Stimulated activated naive CD8-positive, alpha-beta T cell treated with anti-CD3 and anti-CD28 coated beads, Interleukin-15, amount 100 ng/mL, for 72 hours (primary cell): ENCODE results near the gene F2RL1.
"Not testable (repeated sequence)": the region's sequence is repeated elsewhere in the genome, so short reads cannot be mapped to it uniquely, and the experiment has no call there.

Experiments used
- ATAC-seq: fragments of 150-1000 bp; cut with Tn5 transposase; 2 replicates; pipeline ENCODE4 v1.10.0; 2021; ENCODE audit warnings: mild to moderate bottlenecking, moderate library complexity
- DNase-seq, 2 donors: peaks; one replicate each; pipeline ENCODE4 v3.0.0; 2021 to 2022
- H3K27ac Mint-ChIP-seq, 2 donors: one replicate each; pipeline ENCODE4 v1.8.0; 2022; ENCODE audit warnings: mild to moderate bottlenecking in 2 of 2, mixed read lengths in 2 of 2, moderate library complexity in 2 of 2
- H3K27me3 Mint-ChIP-seq: one replicate; pipeline ENCODE4 v1.8.0; 2022; ENCODE audit warnings: mixed read lengths
- H3K4me1 Mint-ChIP-seq: one replicate; pipeline ENCODE4 v1.8.0; 2022; ENCODE audit warnings: mild to moderate bottlenecking, mixed read lengths
- H3K4me3 Mint-ChIP-seq, 2 donors: one replicate each; pipeline ENCODE4 v1.8.0; 2022; ENCODE audit warnings: mild to moderate bottlenecking in 2 of 2, mixed read lengths in 2 of 2, moderate library complexity in 1 of 2
- H3K9me3 Mint-ChIP-seq, 2 donors: one replicate each; pipeline ENCODE4 v1.8.0; 2022; ENCODE audit warnings: mixed read lengths in 2 of 2

Gene F2RL1

GRCh38 chr5:76854644-76855043 is 35.8 kb downstream of the F2RL1 start:
- Mint-ChIP-seq H3K9me3 (peaks cover 8 to 13% of the 10 kb centered on the region in 2 donors), H3K4me1 (peaks cover 32% of the 10 kb centered on the region), H3K4me3 (no peak overlapping the region), H3K27ac (no peak overlapping the region), H3K27me3 (no peaks in the 10 kb centered on the region)
- DNase-seq = no peak
- no peak for ATAC-seq

GRCh38 chr5:76855501-76855900 is 36.7 kb downstream of the F2RL1 start:
- not testable (repeated sequence) for ATAC-seq, H3K4me3 Mint-ChIP-seq, DNase-seq, H3K27me3 Mint-ChIP-seq
- peak overlapping the region in 1 of 2 donors; percentile 79 for H3K27ac Mint-ChIP-seq
- peaks cover 8 to 13% of the 10 kb centered on the region in 2 donors for H3K9me3 Mint-ChIP-seq
- peaks cover 23% of the 10 kb centered on the region for H3K4me1 Mint-ChIP-seq

GRCh38 chr5:76855961-76856360 is 37.1 kb downstream of the F2RL1 start:
- Mint-ChIP-seq H3K27me3 (no peaks in the 10 kb centered on the region), H3K4me3 (peak overlapping the region; percentile 32 to 42), H3K9me3 (peaks cover 8 to 13% of the 10 kb centered on the region in 2 donors), H3K27ac (peak overlapping the region; percentile 71 to 79), H3K4me1 (peaks cover 19% of the 10 kb centered on the region)
- DNase-seq (peak; percentile 12 to 36), ATAC-seq (peak; percentile 85)

GRCh38 chr5:76856800-76857199 is 38.0 kb downstream of the F2RL1 start:
- ATAC-seq, H3K4me3 Mint-ChIP-seq, DNase-seq, H3K27me3 Mint-ChIP-seq: not testable (repeated sequence)
- peaks cover 18% of the 10 kb centered on the region for H3K4me1 Mint-ChIP-seq
- H3K27ac Mint-ChIP-seq = peak overlapping the region in 1 of 2 donors; percentile 16
- H3K9me3 Mint-ChIP-seq = peaks cover 8 to 13% of the 10 kb centered on the region in 2 donors

- H3K27ac Mint-ChIP-seq = peak overlapping the region in 1 of 2 donors; percentile 52
- peaks cover 18% of the 10 kb centered on the region for H3K4me1 Mint-ChIP-seq
- no peaks in the 10 kb centered on the region for H3K27me3 Mint-ChIP-seq
- H3K9me3 Mint-ChIP-seq = peaks cover 8 to 13% of the 10 kb centered on the region in 2 donors
- H3K4me3 Mint-ChIP-seq = no peak overlapping the region
- no peak for DNase-seq
- no peak for ATAC-seq
Observed at GRCh38 chr5:76859591-76860247, 40.9 kb downstream of the F2RL1 start.

- Mint-ChIP-seq H3K27ac (no peak overlapping the region), H3K27me3 (no peaks in the 10 kb centered on the region), H3K4me3 (no peak overlapping the region), H3K9me3 (peaks cover 0 to 2% of the 10 kb centered on the region in 2 donors), H3K4me1 (peaks cover 4% of the 10 kb centered on the region)
- no peak for DNase-seq
- ATAC-seq = no peak
Observed at GRCh38 chr5:76861612-76862011, 42.8 kb downstream of the F2RL1 start.

- no peaks in the 10 kb centered on the region for H3K27me3 Mint-ChIP-seq
- no peak overlapping the region for H3K4me3 Mint-ChIP-seq
- H3K4me1 Mint-ChIP-seq = no peaks in the 10 kb centered on the region
- no peak overlapping the region for H3K27ac Mint-ChIP-seq
- H3K9me3 Mint-ChIP-seq = no peaks in the 10 kb centered on the region
- no peak for DNase-seq
- ATAC-seq = no peak
Observed at GRCh38 chr5:76863001-76863400, 44.2 kb downstream of the F2RL1 start.

GRCh38 chr5:76866503-76866902 is 47.7 kb downstream of the F2RL1 start:
- Mint-ChIP-seq H3K4me1 (no peaks in the 10 kb centered on the region), H3K27ac (no peak overlapping the region), H3K27me3 (no peaks in the 10 kb centered on the region), H3K4me3 (no peak overlapping the region), H3K9me3 (no peaks in the 10 kb centered on the region)
- DNase-seq (no peak), ATAC-seq (no peak)

- Mint-ChIP-seq H3K27ac (no peak overlapping the region), H3K4me3 (no peak overlapping the region), H3K9me3 (no peaks in the 10 kb centered on the region), H3K4me1 (no peaks in the 10 kb centered on the region), H3K27me3 (no peaks in the 10 kb centered on the region)
- DNase-seq (no peak), ATAC-seq (no peak)
Observed at GRCh38 chr5:76867038-76867437, 48.2 kb downstream of the F2RL1 start.

- DNase-seq (peak; percentile 61 to 63), ATAC-seq (peak; percentile 85)
- Mint-ChIP-seq H3K4me3 (no peak overlapping the region), H3K9me3 (no peaks in the 10 kb centered on the region), H3K4me1 (no peaks in the 10 kb centered on the region), H3K27me3 (no peaks in the 10 kb centered on the region), H3K27ac (no peak overlapping the region)
Observed at GRCh38 chr5:76867827-76868693, 49.2 kb downstream of the F2RL1 start.

GRCh38 chr5:76870046-76870445 is 51.2 kb downstream of the F2RL1 start:
- Mint-ChIP-seq H3K4me3 (no peak overlapping the region), H3K27ac (no peak overlapping the region), H3K27me3 (no peaks in the 10 kb centered on the region), H3K4me1 (no peaks in the 10 kb centered on the region), H3K9me3 (no peaks in the 10 kb centered on the region)
- DNase-seq = no peak
- no peak for ATAC-seq

GRCh38 chr5:76874088-76874581 is 55.3 kb downstream of the F2RL1 start:
- H3K9me3 Mint-ChIP-seq = no peaks in the 10 kb centered on the region
- no peak for ATAC-seq
- no peaks in the 10 kb centered on the region for H3K27me3 Mint-ChIP-seq
- no peak overlapping the region for H3K27ac Mint-ChIP-seq
- no peaks in the 10 kb centered on the region for H3K4me1 Mint-ChIP-seq
- no peak for DNase-seq
- no peak overlapping the region for H3K4me3 Mint-ChIP-seq
